Keratinocyte (primary cell): ENCODE measurements around the gene INCA1. TPM values are rescaled to one million over a fixed set of nuclear protein-coding genes. Genes with fewer than 3 reads are reported as not detected.
"Not testable (repeated sequence)": the region's sequence is repeated elsewhere in the genome, so short reads cannot be mapped to it uniquely, and the experiment has no call there.

Experiments used
- DNase-seq: peaks from one replicate; pipeline ENCODE4 v3.0.0-alpha.2; 2011; ENCODE audit warnings: low read depth, missing footprints, low spot score
- FAIRE-seq: peaks from 2 replicates; lab custom pipeline; 2011; peaks lifted over from hg19 to GRCh38; lab: Jason Lieb, UNC
- H2AFZ ChIP-seq: 2 replicates; pipeline ENCODE4 v1.6.0; 2012; ENCODE audit warnings: low read length, control low read depth, inconsistent platforms; ENCODE audit not compliant: control insufficient read depth
- H3K27ac ChIP-seq: 2 replicates; pipeline ENCODE4 v1.5.1; 2011; ENCODE audit warnings: low read length; ENCODE audit not compliant: control insufficient read depth, insufficient read depth
- H3K27me3 ChIP-seq: 3 replicates; pipeline ENCODE4 v1.6.0; 2011; ENCODE audit warnings: low read length; ENCODE audit not compliant: control insufficient read depth, insufficient read depth; ENCODE audit errors: extremely low read depth
- H3K36me3 ChIP-seq, 2 experiments: 2 replicates in 1 of 2; 3 replicates in 1 of 2; pipeline ENCODE4 v1.5.1; 2011; ENCODE audit warnings: low read length in 2 of 2, mild to moderate bottlenecking in 1 of 2; ENCODE audit not compliant: control insufficient read depth in 2 of 2, insufficient read depth in 2 of 2; ENCODE audit errors: extremely low read depth in 1 of 2
- H3K4me1 ChIP-seq: 3 replicates; pipeline ENCODE4 v1.5.1; 2011; ENCODE audit warnings: low read length; ENCODE audit not compliant: control insufficient read depth, insufficient read depth; ENCODE audit errors: extremely low read depth
- H3K4me2 ChIP-seq: 3 replicates; pipeline ENCODE4 v1.6.0; 2011; ENCODE audit warnings: low read depth, low read length; ENCODE audit not compliant: control insufficient read depth, insufficient read depth; ENCODE audit errors: extremely low read depth
- H3K4me3 ChIP-seq, 3 experiments: fragments of 200-600 bp in 1 of 3; sonication (generic) in 1 of 3; 2 replicates in 2 of 3; 3 replicates in 1 of 3; pipeline ENCODE4 v1.5.1; 2011 to 2016; ENCODE audit warnings: low read length in 3 of 3, mild to moderate bottlenecking in 3 of 3, control low read depth in 2 of 3, inconsistent platforms in 1 of 3, low read depth in 1 of 3, mixed read lengths in 1 of 3, mixed run types in 1 of 3, moderate library complexity in 1 of 3; ENCODE audit not compliant: control insufficient read depth in 2 of 3, insufficient read depth in 2 of 3; ENCODE audit errors: extremely low read depth in 1 of 3
- H3K79me2 ChIP-seq: 2 replicates; pipeline ENCODE4 v1.6.0; 2012; ENCODE audit warnings: low read length; ENCODE audit not compliant: control insufficient read depth, insufficient read depth
- H3K9ac ChIP-seq: 3 replicates; pipeline ENCODE4 v1.6.0; 2011; ENCODE audit warnings: low read length; ENCODE audit not compliant: control insufficient read depth, insufficient read depth; ENCODE audit errors: extremely low read depth
- H3K9me1 ChIP-seq: 3 replicates; pipeline ENCODE4 v1.6.0; 2011; ENCODE audit warnings: low read length; ENCODE audit not compliant: control insufficient read depth, insufficient read depth; ENCODE audit errors: extremely low read depth
- H3K9me3 ChIP-seq: 2 replicates; pipeline ENCODE4 v1.5.1; 2012; ENCODE audit warnings: low read depth, low read length; ENCODE audit not compliant: control insufficient read depth
- H4K20me1 ChIP-seq: 3 replicates; pipeline ENCODE4 v1.6.0; 2011; ENCODE audit warnings: low read length; ENCODE audit not compliant: control insufficient read depth, insufficient read depth; ENCODE audit errors: extremely low read depth
- CTCF ChIP-seq, 3 experiments: IDR thresholded peaks in 1 of 3; conservative IDR thresholded peaks in 1 of 3; optimal IDR thresholded peaks in 1 of 3; 2 replicates in 2 of 3; 3 replicates in 1 of 3; pipeline versions ENCODE3 to v1.5.1; 2011; ENCODE audit warnings: low read length in 3 of 3, mild to moderate bottlenecking in 3 of 3, moderate library complexity in 2 of 3, control low read depth in 1 of 3, inconsistent platforms in 1 of 3; ENCODE audit not compliant: insufficient read depth in 2 of 3; ENCODE audit errors: extremely low read depth in 1 of 3
- EZH2 ChIP-seq: IDR thresholded peaks from one replicate; pipeline ENCODE4 v1.6.1; 2012; ENCODE audit warnings: inconsistent platforms, mild to moderate bottlenecking, low read length, moderate library complexity
- dilution Hi-C: fragments of 300-500 bp; cut with MboI; formaldehyde crosslinking; loops from one replicate; pipeline ENCODE4 v1.7.0; 2020; ENCODE audit warnings: low sequenced_read_pairs; ENCODE audit not compliant: extremely low pct_ligation_motif_present
- polyA plus RNA-seq, 5 experiments: library from polyadenylated mRNA; depleted of rRNA in 3 of 5; stranded (reverse) in 3 of 5; stranded (forward) in 1 of 5; unstranded in 1 of 5; fragments of >200 nt; gene quantifications; 1 replicate in 1 of 5; 2 replicates in 3 of 5; 3 replicates in 1 of 5; pipeline versions ENCODE4 v1.2.1 to v1.2.3, GENCODE V29; 2011 to 2012; ENCODE audit warnings: missing spikeins in 2 of 5, low read depth in 1 of 5, low replicate concordance in 1 of 5

Gene INCA1
- polyA plus RNA-seq, 1 donor (not counting 4 experiments of a cell fraction or from before 2014, with no cell fraction given) = 0.21 TPM

GRCh38 chr17:5031365-5032082, 34.2 kb upstream of the INCA1 start:
- Histone ChIP-seq H3K4me2 (peak overlapping the region; percentile 84), H3K4me3 (peak overlapping the region; percentile 11 to 63 (median 49)), H3K9ac (peak overlapping the region; percentile 15), H3K9me3 (no peaks in the 10 kb centered on the region), H2AFZ (peak overlapping the region; percentile 76), H3K9me1 (no peaks in the 10 kb centered on the region), H3K27ac (no peak overlapping the region), H3K79me2 (no peaks in the 10 kb centered on the region), H4K20me1 (no peaks in the 10 kb centered on the region), H3K27me3 (no peaks in the 10 kb centered on the region), H3K4me1 (peaks cover 3% of the 10 kb centered on the region), H3K36me3 (no peaks in the 10 kb centered on the region)
- dilution Hi-C loops = no loop called here
- TF ChIP-seq EZH2 = no peak
- peak; percentile 67 to 76 (median 73) for TF ChIP-seq CTCF (optimal IDR thresholded peaks at IDR 0.05 in 1 of 3, IDR thresholded peaks at IDR 0.05 in 1 of 3, conservative IDR thresholded peaks at IDR 0.05 in 1 of 3; ENCODE audit: extremely low read depth in 1 of 3, insufficient read depth in 2 of 3, low read length in 3 of 3)
- DNase-seq (no peak), FAIRE-seq (peak; percentile 71)

- H3K27me3 ChIP-seq, H3K9me1 ChIP-seq, FAIRE-seq, H3K4me1 ChIP-seq, H3K27ac ChIP-seq, H3K4me3 ChIP-seq, H3K9me3 ChIP-seq, H3K36me3 ChIP-seq, H2AFZ ChIP-seq, H3K79me2 ChIP-seq, dilution Hi-C loops, DNase-seq, H3K4me2 ChIP-seq, H4K20me1 ChIP-seq, H3K9ac ChIP-seq: not testable (repeated sequence)
Observed at GRCh38 chr17:5030168-5030567, 32.8 kb upstream of the INCA1 start.
